Fibroblast of villous mesenchyme (primary cell): ENCODE measurements around the gene ABLIM2. TPM values are rescaled to one million over a fixed set of nuclear protein-coding genes. Genes with fewer than 3 reads are reported as not detected.

ENCODE experiments used
- DNase-seq: peaks from one replicate; pipeline ENCODE4 v3.0.0-alpha.2; 2010; ENCODE audit warnings: low read depth
- H3K4me3 ChIP-seq: 2 replicates; pipeline ENCODE4 v1.5.1; 2011; ENCODE audit warnings: low read depth, mild to moderate bottlenecking, low read length
- CTCF ChIP-seq: IDR thresholded peaks from 2 replicates; pipeline ENCODE4 v1.5.1; 2012; ENCODE audit warnings: low read depth, mild to moderate bottlenecking, low read length; ENCODE audit not compliant: insufficient read depth
- total RNA-seq: library from RNA; depleted of rRNA; stranded (reverse); fragments of >200 nt; gene quantifications from 2 replicates; pipeline ENCODE4 v1.2.3, GENCODE V29; 2012

Gene ABLIM2
- total RNA-seq, 1 donor = under 0.01 TPM

DNA sequence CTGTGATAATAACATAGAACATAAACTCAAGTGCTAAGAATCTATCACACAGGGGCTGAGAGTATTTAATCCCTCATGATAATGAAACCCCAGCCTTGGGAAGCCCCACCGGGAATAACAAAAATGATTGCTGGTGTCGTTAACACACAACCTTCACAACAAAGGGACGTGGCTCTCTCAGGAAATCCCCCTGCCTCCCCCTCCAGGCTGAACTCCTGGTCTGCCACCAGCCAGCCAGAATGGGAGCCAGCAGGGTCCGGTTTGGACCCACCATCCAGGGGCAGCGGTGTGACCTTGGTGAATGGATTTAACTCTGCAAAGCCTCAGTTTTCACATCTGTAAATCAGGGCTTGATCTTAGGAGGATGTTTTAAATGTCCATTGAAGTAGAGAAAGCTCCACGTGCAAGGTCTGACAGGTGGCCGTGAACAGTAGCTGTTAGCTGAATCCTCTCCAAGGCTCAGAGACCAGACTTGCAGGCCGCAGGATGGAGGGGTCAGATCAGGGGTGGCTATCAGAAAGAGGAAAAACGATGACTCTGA lies 46.5 kb downstream of the ABLIM2 start:
- DNase-seq = no peak
- H3K4me3 ChIP-seq = no peak overlapping the region
- TF ChIP-seq CTCF = no peak

DNA sequence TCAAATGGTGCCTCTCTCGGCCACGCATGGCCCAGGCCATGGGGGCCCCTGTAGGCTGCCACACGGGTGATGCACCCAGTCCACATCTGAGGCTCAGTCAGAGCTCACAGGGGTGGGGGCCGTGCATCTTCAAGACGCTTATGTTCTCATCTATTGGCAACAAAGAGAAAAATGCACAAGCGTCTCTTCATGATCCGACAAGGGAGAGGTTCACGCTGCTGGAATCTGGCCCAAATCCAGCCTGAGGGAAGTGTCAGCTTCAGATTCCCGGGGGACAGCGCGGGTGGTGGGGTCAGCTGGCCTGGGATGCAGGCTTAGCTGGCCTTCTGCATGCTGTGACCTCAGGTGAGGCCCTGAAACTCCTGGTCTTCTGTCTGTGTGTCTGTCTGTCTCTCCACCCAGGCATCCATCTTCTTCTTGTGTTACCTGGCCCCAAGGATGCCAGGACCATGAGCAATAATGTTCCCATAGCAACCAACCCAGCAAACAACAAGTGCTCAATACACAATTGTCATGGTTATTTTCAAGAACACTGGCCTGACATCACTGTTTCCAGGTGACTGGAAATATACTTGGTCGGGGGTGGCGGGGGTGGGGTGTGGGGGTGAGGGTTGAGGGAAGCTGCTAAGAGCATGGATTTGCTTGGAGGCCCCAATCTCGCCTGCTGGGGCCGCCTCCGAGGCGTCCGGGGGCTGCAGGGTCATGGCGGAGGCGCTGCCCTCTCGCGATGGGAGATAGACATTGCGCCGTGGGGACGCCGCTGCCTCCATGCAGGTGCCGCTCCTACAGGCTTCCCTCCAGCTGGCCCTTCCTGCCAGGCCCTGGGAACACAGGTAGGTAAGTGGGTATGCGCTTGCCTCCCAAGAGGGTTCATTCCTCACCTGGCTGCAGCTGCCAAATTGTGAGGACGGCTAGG lies 48.3 kb downstream of the ABLIM2 start:
- H3K4me3 ChIP-seq = no peak overlapping the region
- no peak for DNase-seq
- TF ChIP-seq CTCF = no peak

GRCh38 chr4:8109406-8110065 lies 49.1 kb downstream of the ABLIM2 start:
- no peak for DNase-seq
- no peak overlapping the region for H3K4me3 ChIP-seq
- no peak for TF ChIP-seq CTCF

DNA sequence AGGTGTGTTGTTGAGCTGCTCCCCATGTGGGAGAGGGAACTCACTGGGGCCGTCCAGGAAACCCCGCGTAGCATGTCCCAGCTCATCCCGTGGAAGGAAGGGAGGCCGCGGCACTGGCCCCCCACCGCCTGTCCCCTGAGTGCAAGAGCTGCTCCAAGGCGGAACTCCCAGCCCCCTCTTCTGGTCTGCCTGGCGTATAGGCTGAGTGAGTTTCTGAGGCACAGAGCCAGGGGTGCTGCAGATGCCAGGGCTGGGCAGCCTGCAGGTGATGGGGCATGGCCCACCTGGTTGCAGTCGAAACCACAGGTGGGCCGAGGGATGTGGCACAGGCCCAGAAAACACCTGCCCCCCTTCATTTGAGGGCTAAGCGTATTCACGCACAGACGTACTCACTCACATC lies 49.6 kb downstream of the ABLIM2 start:
- no peak for DNase-seq
- no peak overlapping the region for H3K4me3 ChIP-seq
- TF ChIP-seq CTCF = no peak

DNA sequence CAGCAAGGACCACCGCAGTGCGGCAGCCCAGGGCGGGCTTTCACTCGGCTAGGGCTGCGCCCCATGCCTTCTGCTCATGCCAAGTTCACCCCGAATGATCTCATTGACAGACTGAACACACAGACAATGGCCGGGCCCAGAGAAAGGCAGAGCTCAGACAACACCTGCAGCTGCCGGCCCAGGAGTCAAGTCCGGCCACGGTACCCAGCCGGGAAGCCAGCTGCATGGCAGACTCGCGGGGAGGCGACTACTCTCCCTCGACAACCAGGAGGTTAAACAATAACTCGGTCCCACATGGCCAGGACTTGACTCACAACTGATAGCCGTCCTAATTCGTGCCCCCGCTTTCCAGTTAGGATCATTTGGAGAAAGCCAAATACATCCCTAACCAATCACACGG lies 50.4 kb downstream of the ABLIM2 start:
- no peak for DNase-seq
- no peak overlapping the region for H3K4me3 ChIP-seq
- TF ChIP-seq CTCF = no peak

GRCh38 chr4:8107146-8107657 lies 51.4 kb downstream of the ABLIM2 start:
- no peak overlapping the region for H3K4me3 ChIP-seq
- no peak for DNase-seq
- TF ChIP-seq CTCF = no peak
